ENCODE measurements around the gene REG4. TPM values are rescaled to one million over a fixed set of nuclear protein-coding genes. Genes with fewer than 3 reads are reported as not detected.

The REG4 gene
- total RNA-seq, 2 experiments from 2014 or later = 3.1 to 3.6 TPM

GRCh38 chr1:119748040-119748439 lies 63.2 kb downstream of the REG4 start:
- POLR2A ChIA-PET = interaction anchor here (0.6 kb wide), 1 partner anchor 20 kb away, joined by 7 read pairs; no protein-coding TSS in a partner anchor
- CTCF ChIA-PET = no interaction called here

GRCh38 chr1:119747451-119747850 lies 63.8 kb downstream of the REG4 start:
- ChIA-PET POLR2A (no interaction called here), CTCF (no interaction called here)

DNA sequence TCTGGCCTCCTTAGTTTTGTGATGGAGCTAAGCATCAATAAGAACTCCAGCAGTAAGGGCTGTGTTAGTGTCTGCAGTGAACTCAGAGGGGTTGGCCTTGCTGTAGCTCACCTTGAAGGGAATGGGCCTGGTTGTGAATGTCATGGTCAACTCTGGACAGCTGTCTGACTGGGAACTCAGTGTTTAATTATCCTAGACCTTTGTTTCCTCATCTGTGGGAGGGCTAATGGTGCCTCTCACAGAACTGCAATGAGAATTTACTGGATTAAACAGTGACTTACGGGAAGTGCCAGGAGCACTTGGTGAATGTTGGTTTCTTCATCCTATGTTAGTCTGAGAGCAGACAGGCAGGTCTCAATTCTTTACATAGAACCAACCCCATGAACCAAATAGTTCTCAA lies 66.2 kb downstream of the REG4 start:
- POLR2A ChIA-PET = no interaction called here
- CTCF ChIA-PET = interaction anchor here (1.0 to 1.8 kb wide), 3 partner anchors 10 to 64 kb away, joined by 3 to 11 read pairs (median 5); no protein-coding TSS in a partner anchor

GRCh38 chr1:119744598-119744942 lies 66.7 kb downstream of the REG4 start:
- ChIA-PET CTCF (interaction anchor here (0.8 to 1.8 kb wide), 4 partner anchors 10 to 114 kb away, joined by 3 to 11 read pairs (median 4); no protein-coding TSS in a partner anchor), POLR2A (no interaction called here)

Other genes with a start within 250 kb of the REG4 start
- 1 to 10 TPM in 1 of 2 experiments, under 1 TPM in 1; 0.99 to 1.0 TPM for gene ZNF697, start 163.2 kb downstream of the REG4 start, total RNA-seq
- 100 to 1,000 TPM; 171 to 185 TPM for gene PHGDH, start 99.5 kb downstream of the REG4 start, total RNA-seq
- not detected for gene HMGCS2, start 42.6 kb downstream of the REG4 start, total RNA-seq
- not detected for gene ADAM30, start 85.1 kb upstream of the REG4 start, total RNA-seq